HL-60 (cell line): ENCODE measurements around the gene JUN.

Source experiments
- GABPA ChIP-seq: IDR thresholded peaks from 2 replicates; pipeline ENCODE4 v1.6.1; 2012; ENCODE audit warnings: low read depth
- POLR2AphosphoS5 ChIP-seq: IDR thresholded peaks from 2 replicates; pipeline ENCODE4 v1.6.1; 2012; ENCODE audit warnings: low read depth
- TF ChIP-seq, protein P1 (sequence below): IDR thresholded peaks from one replicate; pipeline ENCODE4 v1.5.1; 2011; ENCODE audit warnings: low read length, control low read depth, inconsistent platforms; ENCODE audit not compliant: insufficient read depth
- TF ChIP-seq, protein P2 (sequence below): IDR thresholded peaks from 2 replicates; pipeline ENCODE4 v1.6.1; 2012; ENCODE audit warnings: low read depth; ENCODE audit not compliant: insufficient replicate concordance

DNA sequence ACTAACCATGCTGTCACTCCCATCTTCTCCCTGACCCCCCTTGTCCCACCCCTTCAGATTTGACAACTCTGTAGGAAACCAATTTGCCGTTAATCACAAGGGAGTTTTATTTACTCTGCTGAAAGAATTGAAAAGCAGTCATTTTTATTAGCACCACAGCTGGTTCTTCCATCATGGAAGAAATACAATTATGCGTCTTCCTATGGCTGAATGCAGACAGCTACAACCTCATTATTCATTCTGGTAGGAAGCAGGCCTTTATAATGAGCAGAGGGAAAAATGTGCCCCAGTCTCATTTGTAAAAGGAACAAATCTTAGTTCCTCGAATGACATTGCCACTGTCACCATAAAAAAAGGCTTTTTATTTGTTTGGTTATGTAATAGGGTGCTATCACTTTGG is 35.2 kb downstream of the JUN start:
- TF ChIP-seq, protein P1, sequence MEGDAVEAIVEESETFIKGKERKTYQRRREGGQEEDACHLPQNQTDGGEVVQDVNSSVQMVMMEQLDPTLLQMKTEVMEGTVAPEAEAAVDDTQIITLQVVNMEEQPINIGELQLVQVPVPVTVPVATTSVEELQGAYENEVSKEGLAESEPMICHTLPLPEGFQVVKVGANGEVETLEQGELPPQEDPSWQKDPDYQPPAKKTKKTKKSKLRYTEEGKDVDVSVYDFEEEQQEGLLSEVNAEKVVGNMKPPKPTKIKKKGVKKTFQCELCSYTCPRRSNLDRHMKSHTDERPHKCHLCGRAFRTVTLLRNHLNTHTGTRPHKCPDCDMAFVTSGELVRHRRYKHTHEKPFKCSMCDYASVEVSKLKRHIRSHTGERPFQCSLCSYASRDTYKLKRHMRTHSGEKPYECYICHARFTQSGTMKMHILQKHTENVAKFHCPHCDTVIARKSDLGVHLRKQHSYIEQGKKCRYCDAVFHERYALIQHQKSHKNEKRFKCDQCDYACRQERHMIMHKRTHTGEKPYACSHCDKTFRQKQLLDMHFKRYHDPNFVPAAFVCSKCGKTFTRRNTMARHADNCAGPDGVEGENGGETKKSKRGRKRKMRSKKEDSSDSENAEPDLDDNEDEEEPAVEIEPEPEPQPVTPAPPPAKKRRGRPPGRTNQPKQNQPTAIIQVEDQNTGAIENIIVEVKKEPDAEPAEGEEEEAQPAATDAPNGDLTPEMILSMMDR, result no peak
- TF ChIP-seq, protein P2, sequence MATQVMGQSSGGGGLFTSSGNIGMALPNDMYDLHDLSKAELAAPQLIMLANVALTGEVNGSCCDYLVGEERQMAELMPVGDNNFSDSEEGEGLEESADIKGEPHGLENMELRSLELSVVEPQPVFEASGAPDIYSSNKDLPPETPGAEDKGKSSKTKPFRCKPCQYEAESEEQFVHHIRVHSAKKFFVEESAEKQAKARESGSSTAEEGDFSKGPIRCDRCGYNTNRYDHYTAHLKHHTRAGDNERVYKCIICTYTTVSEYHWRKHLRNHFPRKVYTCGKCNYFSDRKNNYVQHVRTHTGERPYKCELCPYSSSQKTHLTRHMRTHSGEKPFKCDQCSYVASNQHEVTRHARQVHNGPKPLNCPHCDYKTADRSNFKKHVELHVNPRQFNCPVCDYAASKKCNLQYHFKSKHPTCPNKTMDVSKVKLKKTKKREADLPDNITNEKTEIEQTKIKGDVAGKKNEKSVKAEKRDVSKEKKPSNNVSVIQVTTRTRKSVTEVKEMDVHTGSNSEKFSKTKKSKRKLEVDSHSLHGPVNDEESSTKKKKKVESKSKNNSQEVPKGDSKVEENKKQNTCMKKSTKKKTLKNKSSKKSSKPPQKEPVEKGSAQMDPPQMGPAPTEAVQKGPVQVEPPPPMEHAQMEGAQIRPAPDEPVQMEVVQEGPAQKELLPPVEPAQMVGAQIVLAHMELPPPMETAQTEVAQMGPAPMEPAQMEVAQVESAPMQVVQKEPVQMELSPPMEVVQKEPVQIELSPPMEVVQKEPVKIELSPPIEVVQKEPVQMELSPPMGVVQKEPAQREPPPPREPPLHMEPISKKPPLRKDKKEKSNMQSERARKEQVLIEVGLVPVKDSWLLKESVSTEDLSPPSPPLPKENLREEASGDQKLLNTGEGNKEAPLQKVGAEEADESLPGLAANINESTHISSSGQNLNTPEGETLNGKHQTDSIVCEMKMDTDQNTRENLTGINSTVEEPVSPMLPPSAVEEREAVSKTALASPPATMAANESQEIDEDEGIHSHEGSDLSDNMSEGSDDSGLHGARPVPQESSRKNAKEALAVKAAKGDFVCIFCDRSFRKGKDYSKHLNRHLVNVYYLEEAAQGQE, result no peak
- no peak for TF ChIP-seq POLR2AphosphoS5
- TF ChIP-seq GABPA, result no peak
